Renal pelvis (tissue), 4 donors: ENCODE measurements around the gene NTN5. TPM values are rescaled to one million over a fixed set of nuclear protein-coding genes. Genes with fewer than 3 reads are reported as not detected.
"Not testable (repeated sequence)": the region's sequence is repeated elsewhere in the genome, so short reads cannot be mapped to it uniquely, and the experiment has no call there.

Experiments
- DNase-seq: peaks from one replicate; pipeline ENCODE4 v3.0.0-alpha.2; 2013
- polyA plus RNA-seq, 3 donors: library from polyadenylated mRNA; unstranded; fragments of 120-200 nt; gene quantifications; one replicate each; pipeline ENCODE4 v1.2.1, GENCODE V29; 2013; ENCODE audit not compliant: insufficient read length in 3 of 3

NTN5 gene
- polyA plus RNA-seq, 3 donors = 0.91 to 1.9 (median 1.5) TPM

- DNase-seq = no peak
These were observed 1.9 kb downstream of the NTN5 start for GRCh38 chr19:48670699-48671445.

DNA sequence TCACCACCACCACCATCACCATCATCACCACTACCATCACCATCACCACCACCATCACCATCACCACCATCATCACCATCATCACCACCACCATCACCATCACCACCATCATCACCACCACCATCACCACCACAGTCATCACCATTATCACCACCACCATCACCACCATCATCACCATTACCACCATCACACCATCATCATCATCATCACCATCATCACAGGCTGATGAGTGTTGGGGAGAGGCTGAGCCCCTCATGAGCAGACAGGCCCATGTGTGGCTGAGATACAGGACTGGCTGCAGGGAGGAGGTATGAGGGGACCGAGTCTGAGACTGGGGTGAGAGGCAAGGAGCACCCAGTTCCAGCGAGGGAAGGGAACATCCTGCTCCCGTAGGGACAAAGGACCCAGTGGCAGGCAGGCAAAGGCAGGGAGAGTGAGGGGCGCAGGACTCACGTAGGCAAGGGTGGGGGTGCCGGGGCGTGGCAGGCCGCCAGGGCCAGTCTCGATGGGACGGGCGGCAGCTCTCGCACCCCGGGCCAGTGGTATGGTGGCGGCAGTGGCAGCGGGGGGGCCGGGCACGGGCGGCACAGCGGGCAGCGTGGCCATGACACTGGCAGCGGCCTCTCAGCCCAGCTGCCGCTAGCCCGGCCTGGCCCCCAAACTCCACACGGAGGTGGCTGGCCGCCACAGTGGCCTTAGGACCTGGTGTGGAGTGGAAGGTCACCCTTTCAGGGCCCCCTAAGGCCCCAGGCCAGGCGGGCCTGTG is 2.7 kb downstream of the NTN5 start:
- no peak for DNase-seq

DNA sequence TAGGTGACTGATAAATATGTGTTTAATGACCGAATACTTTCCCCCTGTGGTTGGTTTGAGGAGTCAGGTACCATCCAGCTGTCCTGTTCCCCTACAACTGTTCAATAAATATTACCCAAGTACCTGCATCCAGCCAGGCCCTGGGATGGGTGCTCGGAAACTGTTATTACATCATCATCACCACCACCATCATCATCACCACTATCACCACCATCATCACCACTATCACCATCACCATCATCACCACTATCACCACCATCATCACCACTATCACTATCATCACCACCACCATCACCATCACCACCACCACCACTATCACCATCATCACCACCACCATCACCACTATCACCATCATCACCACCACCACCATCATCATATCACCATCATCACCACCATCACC is 4.1 kb downstream of the NTN5 start:
- no peak for DNase-seq

GRCh38 chr19:48668332-48668731 is 4.5 kb downstream of the NTN5 start:
- DNase-seq = no peak

DNA sequence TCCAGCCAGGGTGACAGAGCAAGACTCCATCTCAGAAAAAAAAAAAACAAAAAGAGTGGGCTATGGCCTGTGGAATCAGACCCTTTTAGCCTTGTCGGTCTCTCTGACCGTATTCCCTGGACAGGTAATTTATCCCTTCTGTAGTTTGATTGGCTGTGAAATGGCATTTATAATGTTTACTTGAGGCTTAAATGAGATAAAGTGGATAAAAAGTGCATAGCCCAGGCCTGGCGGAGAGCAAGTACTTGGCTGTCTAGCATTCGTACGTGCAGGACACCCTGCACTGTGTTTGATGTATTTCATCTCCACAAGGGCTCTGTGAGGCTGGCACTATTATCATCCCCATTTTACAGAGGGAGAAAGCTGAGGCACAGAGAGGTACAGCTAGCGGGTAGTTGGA is 7.0 kb downstream of the NTN5 start:
- DNase-seq = no peak

DNA sequence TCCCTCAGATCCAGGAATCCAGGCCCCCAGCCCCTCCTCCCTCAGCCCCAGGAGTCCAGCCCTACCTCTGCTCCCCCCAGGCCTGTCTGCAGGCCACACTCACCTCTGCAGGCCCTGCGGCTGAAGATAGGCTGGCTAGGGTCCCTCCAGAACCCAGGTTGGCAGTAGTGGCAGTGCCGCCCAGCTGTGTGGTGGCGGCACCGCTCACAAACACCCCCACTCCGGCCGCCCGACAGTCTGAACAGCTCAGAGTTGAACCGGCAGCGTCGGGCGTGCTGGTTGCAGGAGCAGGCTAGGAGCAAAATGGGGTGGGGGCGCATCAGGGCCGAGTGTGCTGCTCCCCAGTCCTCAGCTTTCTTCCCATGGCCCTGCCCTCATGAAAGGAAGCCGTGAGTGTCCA is 8.3 kb downstream of the NTN5 start:
- DNase-seq = no peak

GRCh38 chr19:48663667-48664066 is 9.2 kb downstream of the NTN5 start:
- no peak for DNase-seq

DNA sequence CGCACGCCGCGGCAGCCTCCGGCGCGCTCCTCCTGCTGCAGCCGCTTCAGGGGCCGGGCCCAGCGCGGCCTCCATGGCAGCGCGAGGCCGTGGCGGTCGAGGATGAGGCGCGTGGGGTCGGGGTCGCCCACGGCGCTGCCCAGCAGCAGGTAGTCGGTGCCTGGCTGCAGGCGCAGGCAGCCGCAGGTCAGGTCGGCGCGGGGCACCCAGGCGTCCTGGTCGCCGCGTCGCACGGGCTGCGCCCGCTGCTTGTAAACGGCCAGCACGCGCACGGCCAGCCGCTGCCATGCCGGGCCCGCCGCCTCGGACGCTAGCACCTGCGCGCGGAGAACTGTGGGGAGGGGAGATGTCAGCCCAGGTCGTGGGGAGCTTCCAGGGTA is 11.1 kb downstream of the NTN5 start:
- DNase-seq = no peak

- peak; percentile 78 for DNase-seq
These were observed 11.7 kb downstream of the NTN5 start for GRCh38 chr19:48660852-48661710.

- no peak for DNase-seq
These were observed 13.0 kb downstream of the NTN5 start for GRCh38 chr19:48659768-48660167.

DNA sequence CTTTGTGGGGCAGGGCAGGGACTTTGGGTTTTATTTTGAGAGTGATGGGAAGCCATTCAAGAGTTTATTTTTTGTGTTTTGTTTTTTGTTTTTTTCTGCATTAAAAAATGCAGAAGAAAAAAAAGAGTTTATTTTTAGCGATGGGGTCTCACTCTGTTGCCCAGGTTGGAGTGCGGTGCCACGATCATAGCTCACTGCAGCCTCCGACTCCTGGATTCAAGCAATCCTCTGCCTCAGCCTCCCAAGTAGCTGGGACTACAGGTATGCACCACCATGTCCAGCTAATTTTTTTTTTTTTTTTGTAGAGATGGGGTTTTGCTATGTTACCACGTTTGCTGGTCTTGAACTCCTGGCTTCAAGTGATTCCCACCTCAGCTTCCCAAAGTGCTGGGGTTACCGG is 14.3 kb downstream of the NTN5 start:
- DNase-seq = no peak

DNA sequence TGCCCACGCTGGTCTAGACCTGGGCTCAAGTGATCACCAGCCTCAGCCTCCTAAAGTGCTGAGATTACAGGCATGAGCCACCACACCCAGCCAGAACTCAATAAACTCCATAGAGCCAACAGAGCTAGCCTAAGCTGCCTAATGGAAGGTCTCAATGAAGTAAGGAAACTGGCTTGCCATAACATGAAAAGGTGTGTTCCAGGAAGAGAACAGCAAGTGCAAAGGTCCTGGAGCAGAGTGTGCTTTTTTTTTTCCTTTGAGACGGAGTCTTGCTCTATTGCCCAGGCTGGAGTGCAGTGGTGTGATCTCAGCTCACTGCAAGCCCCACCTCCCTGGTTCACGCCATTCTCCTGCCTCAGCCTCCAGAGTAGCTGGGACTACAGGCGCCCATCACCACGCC is 15.0 kb downstream of the NTN5 start:
- DNase-seq = not testable (repeated sequence)

DNA sequence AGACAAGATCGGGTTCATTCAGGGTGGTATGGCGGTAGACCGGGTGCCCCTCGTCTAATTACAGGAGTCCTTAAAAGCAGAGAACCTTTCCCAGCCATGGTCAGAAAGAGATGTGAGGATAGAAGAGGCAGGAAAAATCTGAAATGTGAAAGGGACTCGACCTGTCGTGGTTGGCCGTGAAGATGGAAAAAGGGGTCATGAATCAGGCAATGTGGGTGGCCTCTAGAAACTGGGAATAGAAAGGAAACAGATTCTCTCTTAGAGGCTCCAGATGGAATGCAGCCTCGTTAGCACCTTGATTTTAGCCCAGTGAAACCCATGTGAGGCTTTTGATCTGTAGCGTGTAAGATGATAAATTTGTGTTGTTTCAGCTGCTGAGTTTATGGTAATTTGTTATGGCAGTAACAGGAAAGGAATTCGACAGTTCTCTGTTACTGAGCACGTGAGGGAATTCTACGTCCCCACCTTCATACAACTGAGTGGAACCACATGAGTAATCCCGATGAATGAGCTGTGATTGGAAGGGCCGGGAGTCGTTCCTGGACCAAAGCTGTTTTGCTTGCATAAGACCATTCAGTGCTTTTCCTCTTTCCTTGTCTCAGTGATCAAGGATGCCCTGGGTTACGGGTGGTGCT is 15.9 kb downstream of the NTN5 start:
- no peak for DNase-seq

DNA sequence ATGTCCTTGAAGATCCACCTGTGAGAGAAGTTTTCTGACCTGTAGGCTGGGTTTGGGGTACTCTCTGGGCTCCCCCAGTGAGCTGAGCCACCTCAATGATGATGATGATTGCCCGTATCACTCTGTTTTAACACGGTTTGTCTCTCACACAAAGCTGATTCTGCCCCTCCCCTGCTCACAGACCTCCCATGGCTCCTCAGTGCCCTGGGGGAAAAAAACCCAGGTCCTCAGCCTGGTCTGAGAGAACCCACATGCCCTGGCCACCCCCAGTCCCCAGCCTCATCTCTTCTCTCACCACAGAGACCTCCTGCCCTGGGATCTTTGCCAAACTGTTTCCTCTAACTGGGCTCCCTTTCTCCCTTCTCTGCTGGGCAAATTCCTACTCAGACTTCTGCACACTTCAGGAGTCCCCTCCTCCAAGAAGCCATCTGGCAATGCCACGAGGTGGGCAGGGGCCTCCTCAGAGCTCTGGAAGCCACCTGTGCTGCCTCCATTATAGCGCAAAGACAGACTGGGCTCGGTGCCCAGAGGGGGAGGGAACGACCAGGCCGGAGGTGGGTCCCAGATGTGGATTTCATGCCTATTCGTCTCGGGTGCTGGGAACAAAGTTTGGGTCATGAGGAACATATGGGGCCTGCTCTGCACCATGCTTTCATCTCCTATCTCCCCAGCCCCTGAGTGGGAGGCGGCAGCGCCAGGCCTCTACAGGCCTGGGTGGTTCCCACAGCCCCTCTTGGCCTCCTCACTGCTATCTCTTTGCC is 18.3 kb downstream of the NTN5 start:
- DNase-seq = no peak

- DNase-seq = no peak
These were observed 21.2 kb downstream of the NTN5 start for GRCh38 chr19:48651683-48652048.

DNA sequence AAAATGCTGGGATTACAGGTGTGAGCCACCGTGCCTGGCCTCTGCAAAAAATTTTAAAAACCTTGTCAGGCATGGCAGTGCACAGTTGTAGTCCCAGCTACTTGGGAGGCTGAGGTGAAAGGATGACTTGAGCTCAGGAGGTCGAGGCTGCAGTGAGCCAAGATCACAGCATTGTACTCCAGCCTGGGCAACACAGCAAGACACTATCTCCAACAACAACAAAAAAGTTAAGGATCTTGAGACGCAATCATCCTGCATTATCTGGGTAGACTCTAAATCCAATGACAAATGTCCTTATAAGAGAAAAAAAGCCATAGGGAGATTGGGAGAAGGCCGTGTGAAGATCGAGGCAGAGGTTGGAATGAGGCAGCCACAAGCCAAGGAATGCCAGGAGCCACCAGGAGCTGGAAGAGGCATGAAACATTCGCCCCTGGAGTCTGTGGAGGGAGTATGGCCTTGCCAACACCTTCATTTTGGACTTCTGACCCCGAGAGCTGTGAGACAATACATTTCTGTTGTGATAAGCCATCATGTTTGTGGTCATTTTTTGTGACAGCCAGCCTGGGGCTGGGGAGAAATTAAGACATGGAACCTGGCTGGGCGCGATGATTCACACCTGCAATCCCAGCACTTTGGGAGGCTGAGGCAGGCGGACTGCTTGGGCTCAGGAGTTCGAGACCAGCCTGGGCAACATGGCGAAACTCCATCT is 21.7 kb downstream of the NTN5 start:
- DNase-seq = no peak

DNA sequence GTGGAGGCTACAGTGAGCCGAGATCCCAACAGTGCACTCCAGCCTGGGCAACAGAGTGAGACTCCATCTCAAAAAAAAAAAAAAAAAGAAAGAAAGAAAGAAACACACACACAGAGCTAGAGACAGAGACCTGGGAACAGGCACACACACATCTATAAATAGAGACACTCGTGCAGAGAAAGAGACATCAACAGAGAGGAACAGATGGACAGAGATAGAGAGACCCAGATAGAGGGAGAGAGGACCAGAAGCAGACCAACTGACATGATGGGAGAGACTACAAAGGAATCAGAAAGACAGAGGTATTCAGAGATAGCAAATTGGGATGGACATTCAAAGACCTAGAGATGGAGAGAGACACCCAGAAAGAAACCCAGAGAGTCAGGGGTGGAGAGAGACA is 24.7 kb downstream of the NTN5 start:
- DNase-seq = no peak

GRCh38 chr19:48646722-48647216 is 26.0 kb downstream of the NTN5 start:
- no peak for DNase-seq

DNA sequence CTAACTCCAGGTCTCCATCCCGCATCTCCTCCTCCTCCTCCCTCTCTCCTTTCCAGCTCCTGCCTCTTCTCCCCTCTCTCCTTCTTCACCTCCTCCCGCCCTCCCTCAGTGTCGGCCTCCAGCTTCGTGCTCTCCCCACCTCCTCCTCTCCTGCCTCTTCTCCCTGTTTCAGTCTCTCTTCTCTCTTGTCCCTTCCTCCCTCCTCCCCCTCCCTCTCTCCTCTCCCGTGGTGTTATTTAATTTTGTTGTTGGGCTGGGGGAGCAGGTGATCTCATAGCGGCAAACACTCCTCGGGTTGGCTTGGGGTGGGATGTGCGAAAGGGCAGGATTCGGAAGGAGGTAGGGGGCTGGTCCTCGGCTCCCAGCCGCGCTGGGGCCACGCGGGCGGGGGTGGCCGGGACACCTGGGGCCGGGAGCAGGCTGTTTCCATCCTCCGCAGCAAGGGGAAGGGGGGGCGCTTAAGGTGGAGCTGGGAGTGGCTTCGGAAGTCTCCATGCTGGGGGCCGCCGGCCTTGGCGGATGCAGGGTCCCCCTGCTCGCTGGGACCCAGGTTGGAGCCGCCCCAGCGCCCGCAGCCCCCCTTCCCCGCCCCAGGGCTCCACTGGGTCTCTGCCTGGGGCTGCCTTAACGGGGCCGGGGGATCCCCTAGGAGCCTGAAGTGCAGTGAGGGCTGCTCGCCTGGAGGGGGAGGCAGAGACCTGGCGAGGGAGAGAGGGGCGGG is 26.7 kb downstream of the NTN5 start, which contains the start of gene CA11:
Gene CA11 (minus strand): TSS at position 187 of the 721 bp plus-strand sequence. CDS start 555 bp downstream, outside the sequence.
- peak; percentile 92 for DNase-seq

DNA sequence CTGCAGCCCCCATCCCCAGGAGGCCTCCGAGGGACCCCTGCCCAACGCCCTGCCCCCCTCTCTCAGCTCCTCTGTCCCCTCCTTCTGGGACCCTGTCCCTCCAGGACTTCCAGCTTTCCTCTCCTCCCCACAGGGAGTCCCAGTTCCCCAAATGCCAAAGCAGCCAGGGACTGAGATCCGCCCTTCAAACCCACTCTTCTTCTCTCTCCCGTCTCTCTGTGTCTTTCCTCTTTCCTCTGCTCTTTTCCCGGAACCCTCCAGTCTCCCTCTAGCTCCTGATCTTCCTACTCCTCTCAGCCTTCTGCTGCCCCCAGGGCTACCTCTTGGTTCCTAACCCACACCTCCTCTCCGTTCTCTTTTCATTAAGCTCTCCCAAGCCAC is 27.2 kb downstream of the NTN5 start:
- DNase-seq = no peak
